K562 (cell line): ENCODE results near the gene SPEF1. TPM values are rescaled to one million over a fixed set of nuclear protein-coding genes. Genes with fewer than 3 reads are reported as not detected.

Experiments
- ATAC-seq: fragments of 200-7000 bp; cut with Tn5 transposase; 3 replicates; pipeline ENCODE4 v1.9.1; 2020; ENCODE audit warnings: moderate library complexity
- BruUV-seq: library from RNA; stranded (reverse); fragments of 400-500 nt; replicated peaks from 2 replicates; lab custom pipeline; 2021; lab: Mats Ljungman, UMichigan
- CTCF ChIA-PET: fragments of 300-600 bp; formaldehyde crosslinking; extraction: SDS; loops from one replicate; lab custom pipeline; 2021; ENCODE audit warnings: low intra/inter-chr PET ratio; lab: Yijun Ruan, JAX
- POLR2A ChIA-PET: fragments of 300-600, 350-650 bp; sonication (Branson Sonifier 250); formaldehyde crosslinking; extraction: SDS; loops from one replicate; lab custom pipeline; 2021; ENCODE audit warnings: antibody characterized with exemption, inconsistent platforms; lab: Yijun Ruan, JAX
- DNase-seq, 4 experiments: peaks; one replicate each; pipeline versions ENCODE4 v3.0.0 to v3.0.0-alpha.2; 2011 to 2018; ENCODE audit warnings: low spot score in 3 of 4, mixed read lengths in 3 of 4; ENCODE audit errors: extremely low read depth in 1 of 4
- FAIRE-seq: peaks from 2 replicates; lab custom pipeline; 2011; peaks lifted over from hg19 to GRCh38; lab: Jason Lieb, UNC
- H2AFZ ChIP-seq: 2 replicates; pipeline ENCODE4 v1.6.0; 2011; ENCODE audit warnings: low read depth, low read length, control low read depth, inconsistent platforms
- H3K27ac ChIP-seq: fragments of 200-600 bp; 3 replicates; pipeline ENCODE4 v1.8.0; 2011; ENCODE audit warnings: low read depth, mild to moderate bottlenecking, control low read depth, inconsistent platforms, low read length, moderate library complexity, mixed read lengths; ENCODE audit errors: extremely low read depth
- H3K27me3 ChIP-seq, 2 experiments: fragments of 300-600 bp in 1 of 2; 2 replicates in 1 of 2; 3 replicates in 1 of 2; pipeline versions ENCODE4 v1.6.0 to v1.8.0; 2011; ENCODE audit warnings: inconsistent platforms in 2 of 2, low read length in 2 of 2, mild to moderate bottlenecking in 1 of 2, mixed read lengths in 1 of 2, moderate library complexity in 1 of 2; ENCODE audit not compliant: control insufficient read depth in 2 of 2, insufficient read depth in 2 of 2
- H3K36me3 ChIP-seq: fragments of 300-600 bp; 3 replicates; pipeline ENCODE4 v1.8.0; 2011; ENCODE audit warnings: mild to moderate bottlenecking, low read length, inconsistent platforms; ENCODE audit not compliant: control insufficient read depth, insufficient read depth
- H3K4me1 ChIP-seq, 2 experiments: fragments of 200-600 bp in 1 of 2; replicated peaks in 1 of 2; 2 replicates in 1 of 2; 3 replicates in 1 of 2; pipeline versions ENCODE4 v1.5.1 to v1.8.0; 2011; ENCODE audit warnings: inconsistent platforms in 2 of 2, low read length in 2 of 2, mild to moderate bottlenecking in 1 of 2, mixed read lengths in 1 of 2, moderate library complexity in 1 of 2; ENCODE audit not compliant: control insufficient read depth in 2 of 2, insufficient read depth in 2 of 2
- H3K4me2 ChIP-seq: 2 replicates; pipeline ENCODE4 v1.6.1; 2011; ENCODE audit warnings: low read length, control low read depth, inconsistent platforms, mixed read lengths; ENCODE audit not compliant: insufficient read depth
- H3K4me3 ChIP-seq: fragments of 200-600 bp; sonication (generic), shearing (Covaris generic); 2 replicates; pipeline ENCODE4 v1.5.1; 2016; ENCODE audit warnings: control low read depth, inconsistent platforms
- H3K79me2 ChIP-seq: fragments of 200-600 bp; 3 replicates; pipeline ENCODE4 v1.8.0; 2011; ENCODE audit warnings: low read length, inconsistent platforms; ENCODE audit not compliant: control insufficient read depth, insufficient read depth
- H3K9ac ChIP-seq, 2 experiments: 2 replicates each; pipeline versions ENCODE4 v1.6.0 to v1.6.1; 2011; ENCODE audit warnings: low read depth in 2 of 2, low read length in 2 of 2, control low read depth in 1 of 2, inconsistent platforms in 1 of 2, mild to moderate bottlenecking in 1 of 2, mixed read lengths in 1 of 2; ENCODE audit not compliant: insufficient read depth in 1 of 2
- H3K9me1 ChIP-seq: one replicate; pipeline ENCODE4 v1.6.0; 2011; ENCODE audit warnings: inconsistent platforms, mild to moderate bottlenecking, low read length, moderate library complexity; ENCODE audit not compliant: control insufficient read depth, insufficient read depth
- H3K9me3 ChIP-seq: replicated peaks from 2 replicates; pipeline ENCODE4 v1.5.1; 2011; ENCODE audit warnings: low read depth, low read length, inconsistent platforms; ENCODE audit not compliant: control insufficient read depth, insufficient read depth
- H4K20me1 ChIP-seq: replicated peaks from 2 replicates; pipeline ENCODE4 v1.6.1; 2011; ENCODE audit warnings: low read length, inconsistent platforms, mixed read lengths; ENCODE audit not compliant: control insufficient read depth, insufficient read depth
- CCNT2 ChIP-seq: IDR thresholded peaks from 2 replicates; pipeline ENCODE4 v1.6.1; 2011; ENCODE audit warnings: borderline replicate concordance, low read depth, mild to moderate bottlenecking, moderate library complexity, mixed read lengths, low read length; ENCODE audit not compliant: insufficient read length; ENCODE audit errors: extremely low read depth
- DMBX1 ChIP-seq: fragments of 250-450 bp; sonication (Bioruptor Pico); IDR thresholded peaks from 2 replicates; pipeline ENCODE4 v1.8.0; 2022; ENCODE audit warnings: inconsistent platforms, mild to moderate bottlenecking, moderate library complexity, borderline replicate concordance
- HMG20A ChIP-seq: fragments of 450-650 bp; formaldehyde crosslinking; conservative IDR thresholded peaks from 2 replicates; pipeline ENCODE4 v1.4.0; 2020; ENCODE audit warnings: mild to moderate bottlenecking, mixed read lengths
- MEF2D ChIP-seq: conservative IDR thresholded peaks from 2 replicates; pipeline ENCODE4 v1.6.1; 2016; ENCODE audit warnings: low read depth, missing genetic modification characterization, missing compliant biosample characterization
- TAF9B ChIP-seq: fragments of 450-650 bp; IDR thresholded peaks from 2 replicates; pipeline ENCODE4 v1.6.1; 2018; ENCODE audit warnings: mild to moderate bottlenecking; ENCODE audit not compliant: partially characterized antibody
- ZNF232 ChIP-seq: sonication (generic); formaldehyde crosslinking; IDR thresholded peaks from 2 replicates; pipeline ENCODE4 v1.8.0; 2022; ENCODE audit warnings: mild to moderate bottlenecking, missing genetic modification reagents
- ZNF780A ChIP-seq: fragments of 250-450 bp; sonication (Bioruptor Pico); IDR thresholded peaks from 2 replicates; pipeline ENCODE4 v1.5.0; 2021; ENCODE audit warnings: mild to moderate bottlenecking
- WGBS: fragments of 100-300 bp; shearing (Covaris generic); methylation state at CpG from one replicate; pipeline ENCODE4 v1.1.6; 2016; ENCODE audit warnings: low coverage, mixed read lengths; ENCODE audit not compliant: insufficient coverage; ENCODE audit errors: missing lambda C conversion rate; 5-methylcytosine and 5-hydroxymethylcytosine counted together
- in situ Hi-C: fragments of 300-500 bp; cut with MboI; formaldehyde crosslinking; loops from 4 replicates; pipeline ENCODE4 v1.15.0; 2018; ENCODE audit warnings: inconsistent platforms, mixed read lengths
- intact Hi-C: fragments of 100-400 bp; cut with micrococcal nuclease; formaldehyde crosslinking; loops from 2 replicates; pipeline ENCODE4 v1.14.2; 2022
- polyA plus RNA-seq, 8 experiments: library from polyadenylated mRNA; depleted of rRNA in 4 of 8; stranded (reverse) in 5 of 8; unstranded in 3 of 8; fragments of >200 nt; fragmentation: Nextera tagmentation in 2 of 8; fragmentation: Illumina TruSeq in 1 of 8; extraction: Ambion mirVana in 2 of 8; extraction: Trizol in 1 of 8; gene quantifications; 2 replicates each; pipeline versions ENCODE4 v1.2.1 to v1.2.3, GENCODE V29; 2011 to 2014; ENCODE audit warnings: inconsistent platforms in 1 of 8, missing spikeins in 1 of 8
- total RNA-seq, 7 experiments: library from RNA; depleted of rRNA in 6 of 7; stranded (reverse); fragments of >200 nt in 6 of 7; fragmentation: Illumina TruSeq in 2 of 7; extraction: Trizol in 2 of 7; gene quantifications; 2 replicates each; pipeline versions ENCODE4 v1.2.1 to v1.2.3, GENCODE V29; 2011 to 2021; ENCODE audit warnings: low replicate concordance in 1 of 7
- TF ChIP-seq, protein P1 (sequence below): fragments of 250-450 bp; sonication (Bioruptor Pico); IDR thresholded peaks from 2 replicates; pipeline ENCODE4 v1.8.0; 2021; ENCODE audit warnings: moderate library complexity, mild to moderate bottlenecking, inconsistent platforms
- TF ChIP-seq, protein P2 (sequence below): fragments of 250-450 bp; sonication (Bioruptor Pico); IDR thresholded peaks from 2 replicates; pipeline ENCODE4 v1.6.1; 2021; ENCODE audit warnings: mild to moderate bottlenecking

SPEF1 gene
- total and polyA plus RNA-seq, 9 of the 15 experiments (the other 6 are each of a cell fraction or from before 2014, with no cell fraction given) = not detected

DNA sequence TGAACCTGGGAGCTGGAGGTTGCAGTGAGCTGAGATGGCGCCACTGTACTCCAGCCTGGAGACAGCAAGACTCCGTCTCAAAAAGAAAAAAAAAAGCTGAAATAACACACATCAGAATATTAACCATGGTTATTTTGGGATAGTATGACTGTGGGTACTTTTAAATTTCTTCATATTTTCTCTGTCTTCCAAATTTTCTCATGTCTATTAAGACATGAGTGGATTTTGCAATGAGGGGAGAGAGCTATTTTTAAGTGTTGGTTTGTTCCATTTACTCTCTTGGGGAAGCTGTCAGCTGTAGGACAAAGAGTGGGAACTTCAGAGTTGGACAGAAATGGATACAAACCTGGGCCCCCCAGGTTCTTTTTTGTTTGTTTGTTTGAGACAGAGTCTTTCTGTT, 24.0 kb downstream of the SPEF1 start:
- no CpG with 5 or more reads among the region's 2 CpGs for WGBS
- in situ Hi-C loops (no loop called here), intact Hi-C loops (no loop called here)
- Histone ChIP-seq H3K79me2 (no peaks in the 10 kb centered on the region; the same call in 2 of the 3 replicates), H3K9me3 (no peaks in the 10 kb centered on the region), H3K36me3 (peaks cover 61% of the 10 kb centered on the region; the same call in 2 of the 3 replicates), H3K4me3 (no peak overlapping the region), H3K27me3 (no peaks in the 10 kb centered on the region), H3K4me1 (peaks cover 0 to 13% of the 10 kb centered on the region in 2 experiments; a peak in 1 of 5 replicates), H3K4me2 (no peak overlapping the region), H3K27ac (no peak overlapping the region), H3K9ac (no peak overlapping the region), H4K20me1 (no peaks in the 10 kb centered on the region), H3K9me1 (peaks cover 2% of the 10 kb centered on the region), H2AFZ (no peak overlapping the region)
- FAIRE-seq = no peak
- DNase-seq = no peak
- BruUV-seq = no TSS peak
- no peak for ATAC-seq
- ChIA-PET POLR2A (interaction anchor here (0.6 kb wide), 1 partner anchor 421 kb away, joined by 3 read pairs; no protein-coding TSS in a partner anchor), CTCF (no interaction called here)
- no peak for TF ChIP-seq HMG20A (CRISPR knock-in tag)
- TF ChIP-seq, protein P1, sequence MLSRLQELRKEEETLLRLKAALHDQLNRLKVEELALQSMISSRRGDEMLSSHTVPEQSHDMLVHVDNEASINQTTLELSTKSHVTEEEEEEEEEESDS (CRISPR knock-in tag) = no peak
- no peak for TF ChIP-seq DMBX1 (CRISPR knock-in tag)
- TF ChIP-seq MEF2D (tag) = no peak
- no peak for TF ChIP-seq CCNT2
- TF ChIP-seq ZNF780A (CRISPR knock-in tag) = no peak
- TF ChIP-seq, protein P2, sequence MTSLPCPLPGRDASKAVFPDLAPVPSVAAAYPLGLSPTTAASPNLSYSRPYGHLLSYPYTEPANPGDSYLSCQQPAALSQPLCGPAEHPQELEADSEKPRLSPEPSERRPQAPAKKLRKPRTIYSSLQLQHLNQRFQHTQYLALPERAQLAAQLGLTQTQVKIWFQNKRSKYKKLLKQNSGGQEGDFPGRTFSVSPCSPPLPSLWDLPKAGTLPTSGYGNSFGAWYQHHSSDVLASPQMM (CRISPR knock-in tag) = no peak
- no peak for TF ChIP-seq ZNF232 (CRISPR knock-in tag)
- TF ChIP-seq TAF9B = no peak
